SK-N-SH treated with all-trans-retinoic acid at 6 μM for 48 hours (cell line): ENCODE measurements around the gene PLXDC2.

Experiments used
- OSR1 ChIP-seq: fragments of 250-450 bp; sonication (Bioruptor Pico); IDR thresholded peaks from 2 replicates; pipeline ENCODE4 v1.8.0; 2022; ENCODE audit warnings: moderate library complexity, mild to moderate bottlenecking, inconsistent platforms
- POU6F1 ChIP-seq: fragments of 250-450 bp; sonication (Bioruptor Pico); IDR thresholded peaks from 2 replicates; pipeline ENCODE4 v1.8.0; 2021; ENCODE audit warnings: low read depth, mild to moderate bottlenecking, moderate library complexity, borderline replicate concordance
- ZFP30 ChIP-seq: fragments of 450-650 bp; formaldehyde crosslinking; IDR thresholded peaks from 2 replicates; pipeline ENCODE4 v1.5.0; 2022; ENCODE audit warnings: mild to moderate bottlenecking, moderate library complexity

- TF ChIP-seq OSR1 (CRISPR knock-in tag): no peak
- TF ChIP-seq POU6F1 (CRISPR knock-in tag): no peak
- TF ChIP-seq ZFP30 (CRISPR knock-in tag): no peak
Observed at GRCh38 chr10:19775296-19775695, 40.9 kb upstream of the PLXDC2 start.
